IMR-90 (cell line): ENCODE measurements around the gene ITPRIP. TPM values are rescaled to one million over a fixed set of nuclear protein-coding genes. Genes with fewer than 3 reads are reported as not detected.

Source experiments
- ATAC-seq: fragments of 200-7000 bp; cut with Tn5 transposase; 2 replicates; pipeline ENCODE4 v1.9.1; 2020; ENCODE audit warnings: low read depth, mild to moderate bottlenecking, moderate library complexity
- BruUV-seq: library from RNA; stranded (reverse); fragments of 400-500 nt; replicated peaks from 2 replicates; lab custom pipeline; 2021; lab: Mats Ljungman, UMichigan
- CTCF ChIA-PET: fragments of 300-600 bp; formaldehyde crosslinking; extraction: SDS; loops from one replicate; lab custom pipeline; 2021; ENCODE audit warnings: antibody characterized with exemption; lab: Yijun Ruan, JAX
- POLR2A ChIA-PET: fragments of 300-600 bp; sonication (Branson Sonifier 250); formaldehyde crosslinking; loops from one replicate; lab custom pipeline; 2022; ENCODE audit warnings: antibody characterized with exemption; ENCODE audit not compliant: unreplicated experiment; lab: Charles Lee
- DNase-seq: peaks from one replicate; pipeline ENCODE4 v3.0.0; 2013
- H2AFZ ChIP-seq: replicated peaks from 2 replicates; pipeline ENCODE3; 2013; ENCODE audit warnings: low read length, mild to moderate bottlenecking; ENCODE audit not compliant: poor library complexity
- H2AK5ac ChIP-seq: 2 replicates; pipeline ENCODE4 v1.6.1; 2013; ENCODE audit warnings: low read depth, low read length, inconsistent platforms
- H2AK9ac ChIP-seq: replicated peaks from 2 replicates; pipeline ENCODE3; 2013; ENCODE audit warnings: mild to moderate bottlenecking, low read depth, low read length, moderate library complexity; ENCODE audit not compliant: poor library complexity
- H2BK120ac ChIP-seq: 2 replicates; pipeline ENCODE4 v1.6.1; 2013; ENCODE audit warnings: low read depth, low read length, inconsistent platforms
- H2BK15ac ChIP-seq: 3 replicates; pipeline ENCODE4 v1.6.1; 2013; ENCODE audit warnings: low read depth, low read length, inconsistent platforms
- H2BK20ac ChIP-seq: 2 replicates; pipeline ENCODE4 v1.6.1; 2013; ENCODE audit warnings: low read depth, mild to moderate bottlenecking, inconsistent platforms, low read length, moderate library complexity
- H2BK5ac ChIP-seq: 2 replicates; pipeline ENCODE4 v1.6.1; 2013; ENCODE audit warnings: mild to moderate bottlenecking, low read depth, low read length, inconsistent platforms; ENCODE audit not compliant: poor library complexity, severe bottlenecking
- H3K14ac ChIP-seq: replicated peaks from 2 replicates; pipeline ENCODE4 v1.6.1; 2013; ENCODE audit warnings: low read depth, low read length, inconsistent platforms
- H3K18ac ChIP-seq: 2 replicates; pipeline ENCODE4 v1.6.1; 2013; ENCODE audit warnings: low read depth, low read length, control low read depth
- H3K23ac ChIP-seq: 2 replicates; pipeline ENCODE4 v1.6.1; 2013; ENCODE audit warnings: low read depth, low read length, inconsistent platforms
- H3K27ac ChIP-seq: 2 replicates; pipeline ENCODE4 v1.5.1; 2013; ENCODE audit warnings: mild to moderate bottlenecking, control low read depth, low read length; ENCODE audit not compliant: insufficient read depth
- H3K27me3 ChIP-seq: 2 replicates; pipeline ENCODE4 v1.6.1; 2013; ENCODE audit warnings: low read length; ENCODE audit not compliant: control insufficient read depth, insufficient read depth
- H3K36me3 ChIP-seq: 2 replicates; pipeline ENCODE4 v1.6.1; 2013; ENCODE audit warnings: low read length, mixed read lengths; ENCODE audit not compliant: control insufficient read depth, insufficient read depth
- H3K4ac ChIP-seq: 2 replicates; pipeline ENCODE4 v1.6.1; 2013; ENCODE audit warnings: low read depth, low read length, inconsistent platforms
- H3K4me1 ChIP-seq: 2 replicates; pipeline ENCODE4 v1.6.1; 2013; ENCODE audit warnings: low read length, mixed read lengths; ENCODE audit not compliant: control insufficient read depth, insufficient read depth
- H3K4me2 ChIP-seq: 2 replicates; pipeline ENCODE4 v1.6.1; 2013; ENCODE audit warnings: low read depth, mild to moderate bottlenecking, control low read depth, low read length, moderate library complexity
- H3K4me3 ChIP-seq: 2 replicates; pipeline ENCODE4 v1.5.1; 2013; ENCODE audit warnings: low read depth, mild to moderate bottlenecking, control low read depth, low read length, moderate library complexity; ENCODE audit not compliant: insufficient read depth
- H3K56ac ChIP-seq: 2 replicates; pipeline ENCODE4 v1.6.1; 2013; ENCODE audit warnings: low read length, inconsistent platforms; ENCODE audit not compliant: insufficient read depth; ENCODE audit errors: extremely low read depth
- H3K79me1 ChIP-seq, 2 experiments: 2 replicates each; pipeline ENCODE4 v1.6.1; 2013; ENCODE audit warnings: low read length in 2 of 2, inconsistent platforms in 1 of 2, low read depth in 1 of 2
- H3K9ac ChIP-seq: 2 replicates; pipeline ENCODE4 v1.6.1; 2013; ENCODE audit warnings: low read depth, low read length, control low read depth
- H3K9me1 ChIP-seq: 2 replicates; pipeline ENCODE4 v1.6.1; 2013; ENCODE audit warnings: low read length, inconsistent platforms; ENCODE audit not compliant: insufficient read depth
- H3K9me3 ChIP-seq: 2 replicates; pipeline ENCODE4 v1.6.1; 2013; ENCODE audit warnings: low read length; ENCODE audit not compliant: control insufficient read depth, insufficient read depth
- H4K20me1 ChIP-seq: 2 replicates; pipeline ENCODE4 v1.6.1; 2013; ENCODE audit warnings: low read length, inconsistent platforms; ENCODE audit not compliant: insufficient read depth
- H4K5ac ChIP-seq: 2 replicates; pipeline ENCODE4 v1.6.1; 2013; ENCODE audit warnings: mild to moderate bottlenecking, low read depth, low read length, control low read depth
- H4K8ac ChIP-seq, 2 experiments: 2 replicates each; pipeline ENCODE4 v1.6.1; 2013; ENCODE audit warnings: low read depth in 2 of 2, low read length in 2 of 2, control low read depth in 1 of 2, inconsistent platforms in 1 of 2
- H4K91ac ChIP-seq: 2 replicates; pipeline ENCODE4 v1.6.1; 2013; ENCODE audit warnings: low read depth, low read length, inconsistent platforms; ENCODE audit not compliant: insufficient read depth
- BHLHE40 ChIP-seq: fragments of 150-350 bp; IDR thresholded peaks from 2 replicates; pipeline ENCODE4 v1.6.1; 2016; ENCODE audit warnings: mild to moderate bottlenecking, low read depth, low read length
- CEBPB ChIP-seq: IDR thresholded peaks from 2 replicates; pipeline ENCODE4 v1.6.1; 2012; ENCODE audit warnings: low read depth, low read length, improper control_type of control experiment
- CHD1 ChIP-seq: IDR thresholded peaks from 2 replicates; pipeline ENCODE4 v1.6.1; 2012; ENCODE audit warnings: low read depth, low read length, improper control_type of control experiment
- CTCF ChIP-seq: conservative IDR thresholded peaks from 2 replicates; pipeline ENCODE4 v1.5.1; 2012; ENCODE audit warnings: mild to moderate bottlenecking, low read depth, low read length, improper control_type of control experiment
- ELK1 ChIP-seq: fragments of 150-350 bp; IDR thresholded peaks from 2 replicates; pipeline ENCODE4 v1.6.1; 2016; ENCODE audit warnings: low read depth, mild to moderate bottlenecking, low read length, moderate library complexity, borderline replicate concordance
- FOS ChIP-seq: fragments of 150-350 bp; IDR thresholded peaks from 2 replicates; pipeline ENCODE4 v1.6.1; 2016; ENCODE audit warnings: low read depth, low read length
- MAFK ChIP-seq: IDR thresholded peaks from 2 replicates; pipeline ENCODE4 v1.6.1; 2012; ENCODE audit warnings: low read depth, low read length, improper control_type of control experiment
- MAZ ChIP-seq: IDR thresholded peaks from 2 replicates; pipeline ENCODE4 v1.6.1; 2012; ENCODE audit warnings: low read depth, mild to moderate bottlenecking, low read length, improper control_type of control experiment, moderate library complexity, borderline replicate concordance
- MXI1 ChIP-seq: IDR thresholded peaks from 2 replicates; pipeline ENCODE4 v1.6.1; 2012; ENCODE audit warnings: low read depth, mild to moderate bottlenecking, low read length, moderate library complexity, borderline replicate concordance
- NFE2L2 ChIP-seq: fragments of 150-350 bp; IDR thresholded peaks from 2 replicates; pipeline ENCODE4 v1.6.1; 2016; ENCODE audit warnings: low read depth, mild to moderate bottlenecking, low read length
- POLR2A ChIP-seq: IDR thresholded peaks from 2 replicates; pipeline ENCODE4 v1.6.1; 2012; ENCODE audit warnings: mild to moderate bottlenecking, low read depth, low read length
- RAD21 ChIP-seq: IDR thresholded peaks from 2 replicates; pipeline ENCODE4 v1.6.1; 2012; ENCODE audit warnings: low read length, improper control_type of control experiment
- RCOR1 ChIP-seq: IDR thresholded peaks from 2 replicates; pipeline ENCODE4 v1.6.1; 2012; ENCODE audit warnings: mild to moderate bottlenecking, low read length, improper control_type of control experiment; ENCODE audit not compliant: insufficient replicate concordance
- RFX5 ChIP-seq: IDR thresholded peaks from 2 replicates; pipeline ENCODE4 v1.8.0; 2012; ENCODE audit warnings: low read depth, mild to moderate bottlenecking, low read length, moderate library complexity
- SMC3 ChIP-seq: fragments of 150-350 bp; IDR thresholded peaks from 2 replicates; pipeline ENCODE4 v1.6.1; 2016; ENCODE audit warnings: low read depth, mild to moderate bottlenecking, antibody characterized with exemption, low read length, moderate library complexity
- WGBS, 2 experiments: methylation state at CpG; one replicate each; pipeline versions ENCODE4 v1.1.5 to v1.1.7; 2013; ENCODE audit warnings: missing lambda C conversion rate in 2 of 2; ENCODE audit not compliant: insufficient read length in 1 of 2; ENCODE audit errors: extremely low coverage in 2 of 2; 5-methylcytosine and 5-hydroxymethylcytosine counted together
- dilution Hi-C: fragments of 300-500 bp; cut with HindIII; formaldehyde crosslinking; loops from one replicate; pipeline ENCODE4 v1.14.3; 2018; ENCODE audit warnings: low sequenced_read_pairs; ENCODE audit not compliant: unreplicated experiment
- in situ Hi-C: fragments of 300-500 bp; cut with MboI; formaldehyde crosslinking; loops from 3 replicates; pipeline ENCODE4 v1.14.3; 2019; ENCODE audit warnings: low sequenced_read_pairs, inconsistent platforms, mixed read lengths
- intact Hi-C: fragments of 100-400 bp; cut with micrococcal nuclease; formaldehyde crosslinking; loops from 2 replicates; pipeline ENCODE4 v1.10.0; 2022
- polyA plus RNA-seq, 3 experiments: library from polyadenylated mRNA; depleted of rRNA; stranded (reverse); fragments of >200 nt; gene quantifications; 2 replicates each; pipeline ENCODE4 v1.2.3, GENCODE V29; 2012; ENCODE audit warnings: low replicate concordance in 1 of 3
- total RNA-seq: library from RNA; depleted of rRNA; stranded (reverse); fragments of >200 nt; gene quantifications from 2 replicates; pipeline ENCODE4 v1.2.3, GENCODE V29; 2012
- TF ChIP-seq, protein P1 (sequence below): fragments of 150-350 bp; IDR thresholded peaks from 2 replicates; pipeline ENCODE4 v1.6.1; 2017; ENCODE audit warnings: mild to moderate bottlenecking, antibody characterized with exemption, low read length, low read depth

ITPRIP gene
- total and polyA plus RNA-seq, 2 of the 4 experiments (the other 2 are of a cell fraction) = 7.5 to 31.9 TPM

GRCh38 chr10:104277785-104278184 lies 60.5 kb downstream of the ITPRIP start:
- Histone ChIP-seq H4K20me1 (no peaks in the 10 kb centered on the region), H3K36me3 (no peaks in the 10 kb centered on the region), H2BK120ac (no peak overlapping the region), H4K91ac (no peak overlapping the region), H2BK20ac (no peak overlapping the region), H3K4me3 (no peak overlapping the region), H3K9me3 (no peaks in the 10 kb centered on the region), H2AFZ (no peak overlapping the region), H3K4ac (no peak overlapping the region), H4K5ac (no peak overlapping the region), H2BK15ac (no peak overlapping the region), H3K4me2 (no peak overlapping the region), H3K23ac (no peak overlapping the region), H2AK9ac (no peak overlapping the region), H3K56ac (no peak overlapping the region), H3K9me1 (no peaks in the 10 kb centered on the region; the same call in 1 of the 2 replicates), H3K9ac (no peak overlapping the region), H2BK5ac (no peak overlapping the region), H3K4me1 (peaks cover 13% of the 10 kb centered on the region), H3K27me3 (no peaks in the 10 kb centered on the region), H3K27ac (no peak overlapping the region), H3K18ac (no peak overlapping the region), H3K14ac (no peak overlapping the region), H2AK5ac (no peak overlapping the region), H4K8ac (no peak overlapping the region), H3K79me1 (peaks cover 0 to 4% of the 10 kb centered on the region in 2 experiments; a peak in 1 of 4 replicates)
- TF ChIP-seq RFX5 (no peak), SMC3 (no peak), CTCF (no peak), MAZ (no peak), CEBPB (no peak), CHD1 (no peak), MAFK (no peak), RCOR1 (no peak), POLR2A (no peak), NFE2L2 (no peak), BHLHE40 (no peak), RAD21 (no peak), MXI1 (no peak), ELK1 (no peak), FOS (no peak)
- TF ChIP-seq, protein P1, sequence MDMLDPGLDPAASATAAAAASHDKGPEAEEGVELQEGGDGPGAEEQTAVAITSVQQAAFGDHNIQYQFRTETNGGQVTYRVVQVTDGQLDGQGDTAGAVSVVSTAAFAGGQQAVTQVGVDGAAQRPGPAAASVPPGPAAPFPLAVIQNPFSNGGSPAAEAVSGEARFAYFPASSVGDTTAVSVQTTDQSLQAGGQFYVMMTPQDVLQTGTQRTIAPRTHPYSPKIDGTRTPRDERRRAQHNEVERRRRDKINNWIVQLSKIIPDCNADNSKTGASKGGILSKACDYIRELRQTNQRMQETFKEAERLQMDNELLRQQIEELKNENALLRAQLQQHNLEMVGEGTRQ = no peak
- DNase-seq = no peak
- in situ Hi-C loops = no loop called here
- dilution Hi-C loops = no loop called here
- ATAC-seq = no peak
- ChIA-PET POLR2A (no interaction called here), CTCF (interaction anchor here (0.9 to 1.0 kb wide), 2 partner anchors 11 to 156 kb away, joined by 3 read pairs; partner anchors contain the start of gene SFR1)
- BruUV-seq = no TSS peak
- no CpG with 5 or more reads among the region's 2 CpGs for WGBS, 2 experiments
- intact Hi-C loops = no loop called here
